NCI-H146 treated with DMSO at 0.1 percent for 48 hours (cell line): Measurements from ENCODE around the gene NEDD4L.

Experiments used
- DNase-seq: peaks from one replicate; lab custom pipeline; 2025; ENCODE audit not compliant: unreplicated experiment; lab: John Stamatoyannopoulos, UW

Gene NEDD4L

GRCh38 chr18:58051765-58052460 is 7.9 kb downstream of the NEDD4L start:
- DNase-seq: no peak

GRCh38 chr18:58052960-58053359 is 8.9 kb downstream of the NEDD4L start:
- DNase-seq: no peak

GRCh38 chr18:58054041-58054781 is 10.2 kb downstream of the NEDD4L start:
- DNase-seq: no peak

- no peak for DNase-seq
These were observed 12.0 kb downstream of the NEDD4L start for GRCh38 chr18:58055890-58056558.

- no peak for DNase-seq
These were observed 12.8 kb downstream of the NEDD4L start for GRCh38 chr18:58056852-58057251.

GRCh38 chr18:58057291-58057965 is 13.4 kb downstream of the NEDD4L start:
- DNase-seq: peak; percentile 100

GRCh38 chr18:58058720-58059119 is 14.7 kb downstream of the NEDD4L start:
- no peak for DNase-seq

GRCh38 chr18:58060254-58060653 is 16.2 kb downstream of the NEDD4L start:
- DNase-seq: no peak

- DNase-seq: no peak
These were observed 17.3 kb downstream of the NEDD4L start for GRCh38 chr18:58061349-58061748.

- peak; percentile 35 for DNase-seq
These were observed 20.5 kb downstream of the NEDD4L start for GRCh38 chr18:58064406-58064998.

- no peak for DNase-seq
These were observed 21.9 kb downstream of the NEDD4L start for GRCh38 chr18:58065956-58066355.

- DNase-seq: no peak
These were observed 23.6 kb downstream of the NEDD4L start for GRCh38 chr18:58067601-58068000.

- DNase-seq: no peak
These were observed 25.1 kb downstream of the NEDD4L start for GRCh38 chr18:58069099-58069498.

- peak; percentile 86 for DNase-seq
These were observed 25.8 kb downstream of the NEDD4L start for GRCh38 chr18:58069721-58070292.

GRCh38 chr18:58076052-58076451 is 32.0 kb downstream of the NEDD4L start:
- DNase-seq: no peak

- DNase-seq: no peak
These were observed 33.3 kb downstream of the NEDD4L start for GRCh38 chr18:58077329-58077728.

GRCh38 chr18:58078889-58079573 is 35.0 kb downstream of the NEDD4L start:
- DNase-seq: no peak

- peak; percentile 87 for DNase-seq
These were observed 36.4 kb downstream of the NEDD4L start for GRCh38 chr18:58080451-58080850.

GRCh38 chr18:58087928-58088690 is 44.1 kb downstream of the NEDD4L start:
- no peak for DNase-seq
